H1 (cell line): ENCODE measurements around the gene MYADM. TPM values are rescaled to one million over a fixed set of nuclear protein-coding genes. Genes with fewer than 3 reads are reported as not detected.

ENCODE experiments used
- GABPA ChIP-seq: IDR thresholded peaks from 2 replicates; pipeline ENCODE4 v1.6.1; 2011; ENCODE audit warnings: mild to moderate bottlenecking, low read length, moderate library complexity, borderline replicate concordance; ENCODE audit not compliant: insufficient read depth
- NRF1 ChIP-seq: IDR thresholded peaks from 2 replicates; pipeline ENCODE4 v1.6.1; 2011; ENCODE audit warnings: mild to moderate bottlenecking, low read depth, low read length, improper control_type of control experiment
- PHF8 ChIP-seq: fragments of 200-600 bp; sonication (generic); conservative IDR thresholded peaks from 2 replicates; pipeline ENCODE4 v1.7.1; 2012; ENCODE audit warnings: low read depth, mild to moderate bottlenecking, inconsistent platforms, low read length, moderate library complexity
- RXRA ChIP-seq: IDR thresholded peaks from 2 replicates; pipeline ENCODE4 v1.6.1; 2011; ENCODE audit warnings: low read depth, mild to moderate bottlenecking, low read length, moderate library complexity; ENCODE audit not compliant: insufficient read depth
- SP1 ChIP-seq: IDR thresholded peaks from 2 replicates; pipeline ENCODE4 v1.6.1; 2011; ENCODE audit warnings: low read depth, low read length
- SP2 ChIP-seq: IDR thresholded peaks from 2 replicates; pipeline ENCODE4 v1.6.1; 2012; ENCODE audit warnings: mild to moderate bottlenecking, low read length, inconsistent platforms
- TEAD4 ChIP-seq: IDR thresholded peaks from 2 replicates; pipeline ENCODE4 v1.6.1; 2012; ENCODE audit warnings: low read depth, low read length, inconsistent platforms, mixed read lengths
- YY1 ChIP-seq: IDR thresholded peaks from 2 replicates; pipeline ENCODE4 v1.6.1; 2011; ENCODE audit warnings: low read depth, mild to moderate bottlenecking, low read length
- polyA plus RNA-seq, 7 experiments: library from polyadenylated mRNA; depleted of rRNA in 3 of 7; stranded (reverse) in 5 of 7; unstranded in 2 of 7; fragments of >200 nt in 5 of 7; fragments of 200-250 nt in 2 of 7; gene quantifications; 1 replicate in 5 of 7; 2 replicates in 1 of 7; 4 replicates in 1 of 7; pipeline versions ENCODE4 v1.2.1 to v1.2.3, GENCODE V29; 2011 to 2013; ENCODE audit warnings: missing spikeins in 2 of 7, mixed read lengths in 2 of 7
- total RNA-seq: library from RNA; stranded (reverse); fragmentation: NEBNext Ultra II Directional; extraction: Animal tissue kit (Norgen Biotek cat#: 25700); gene quantifications from 2 replicates; pipeline ENCODE4 v1.2.1, GENCODE V29; 2021
- TF ChIP-seq, protein P1 (sequence below): fragments of 300-600 bp; sonication (generic); IDR thresholded peaks from 2 replicates; pipeline ENCODE4 v1.7.1; 2012; ENCODE audit warnings: low read length, moderate library complexity, mild to moderate bottlenecking, inconsistent platforms; ENCODE audit not compliant: insufficient replicate concordance

Gene MYADM
- total and polyA plus RNA-seq, 2 of the 8 experiments (the other 6 are each of a cell fraction or from before 2014, with no cell fraction given): 70.1 to 74.2 TPM

DNA sequence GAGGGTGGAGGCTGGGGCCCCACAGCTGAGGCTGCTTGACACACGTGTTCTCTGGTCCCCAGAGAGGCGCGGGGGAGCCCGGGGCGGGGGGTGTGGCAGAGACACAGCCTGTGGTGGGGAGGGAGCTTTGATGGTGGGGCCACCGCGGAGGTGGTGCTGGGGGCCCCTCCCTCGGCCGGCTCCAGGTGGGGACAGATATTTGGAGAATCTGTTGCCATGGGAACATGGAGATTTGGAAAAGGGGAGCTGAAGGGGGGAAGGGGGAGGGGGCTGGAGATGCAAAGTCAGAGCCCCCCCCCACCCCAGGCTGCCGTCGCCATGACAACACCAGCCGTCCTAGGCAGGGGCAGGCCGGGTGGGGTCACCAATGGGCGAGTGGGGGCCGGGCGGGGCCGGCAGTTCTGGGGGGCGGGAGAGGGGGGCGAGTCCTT lies 15.6 kb downstream of the MYADM start (continued):
- TF ChIP-seq, protein P1, sequence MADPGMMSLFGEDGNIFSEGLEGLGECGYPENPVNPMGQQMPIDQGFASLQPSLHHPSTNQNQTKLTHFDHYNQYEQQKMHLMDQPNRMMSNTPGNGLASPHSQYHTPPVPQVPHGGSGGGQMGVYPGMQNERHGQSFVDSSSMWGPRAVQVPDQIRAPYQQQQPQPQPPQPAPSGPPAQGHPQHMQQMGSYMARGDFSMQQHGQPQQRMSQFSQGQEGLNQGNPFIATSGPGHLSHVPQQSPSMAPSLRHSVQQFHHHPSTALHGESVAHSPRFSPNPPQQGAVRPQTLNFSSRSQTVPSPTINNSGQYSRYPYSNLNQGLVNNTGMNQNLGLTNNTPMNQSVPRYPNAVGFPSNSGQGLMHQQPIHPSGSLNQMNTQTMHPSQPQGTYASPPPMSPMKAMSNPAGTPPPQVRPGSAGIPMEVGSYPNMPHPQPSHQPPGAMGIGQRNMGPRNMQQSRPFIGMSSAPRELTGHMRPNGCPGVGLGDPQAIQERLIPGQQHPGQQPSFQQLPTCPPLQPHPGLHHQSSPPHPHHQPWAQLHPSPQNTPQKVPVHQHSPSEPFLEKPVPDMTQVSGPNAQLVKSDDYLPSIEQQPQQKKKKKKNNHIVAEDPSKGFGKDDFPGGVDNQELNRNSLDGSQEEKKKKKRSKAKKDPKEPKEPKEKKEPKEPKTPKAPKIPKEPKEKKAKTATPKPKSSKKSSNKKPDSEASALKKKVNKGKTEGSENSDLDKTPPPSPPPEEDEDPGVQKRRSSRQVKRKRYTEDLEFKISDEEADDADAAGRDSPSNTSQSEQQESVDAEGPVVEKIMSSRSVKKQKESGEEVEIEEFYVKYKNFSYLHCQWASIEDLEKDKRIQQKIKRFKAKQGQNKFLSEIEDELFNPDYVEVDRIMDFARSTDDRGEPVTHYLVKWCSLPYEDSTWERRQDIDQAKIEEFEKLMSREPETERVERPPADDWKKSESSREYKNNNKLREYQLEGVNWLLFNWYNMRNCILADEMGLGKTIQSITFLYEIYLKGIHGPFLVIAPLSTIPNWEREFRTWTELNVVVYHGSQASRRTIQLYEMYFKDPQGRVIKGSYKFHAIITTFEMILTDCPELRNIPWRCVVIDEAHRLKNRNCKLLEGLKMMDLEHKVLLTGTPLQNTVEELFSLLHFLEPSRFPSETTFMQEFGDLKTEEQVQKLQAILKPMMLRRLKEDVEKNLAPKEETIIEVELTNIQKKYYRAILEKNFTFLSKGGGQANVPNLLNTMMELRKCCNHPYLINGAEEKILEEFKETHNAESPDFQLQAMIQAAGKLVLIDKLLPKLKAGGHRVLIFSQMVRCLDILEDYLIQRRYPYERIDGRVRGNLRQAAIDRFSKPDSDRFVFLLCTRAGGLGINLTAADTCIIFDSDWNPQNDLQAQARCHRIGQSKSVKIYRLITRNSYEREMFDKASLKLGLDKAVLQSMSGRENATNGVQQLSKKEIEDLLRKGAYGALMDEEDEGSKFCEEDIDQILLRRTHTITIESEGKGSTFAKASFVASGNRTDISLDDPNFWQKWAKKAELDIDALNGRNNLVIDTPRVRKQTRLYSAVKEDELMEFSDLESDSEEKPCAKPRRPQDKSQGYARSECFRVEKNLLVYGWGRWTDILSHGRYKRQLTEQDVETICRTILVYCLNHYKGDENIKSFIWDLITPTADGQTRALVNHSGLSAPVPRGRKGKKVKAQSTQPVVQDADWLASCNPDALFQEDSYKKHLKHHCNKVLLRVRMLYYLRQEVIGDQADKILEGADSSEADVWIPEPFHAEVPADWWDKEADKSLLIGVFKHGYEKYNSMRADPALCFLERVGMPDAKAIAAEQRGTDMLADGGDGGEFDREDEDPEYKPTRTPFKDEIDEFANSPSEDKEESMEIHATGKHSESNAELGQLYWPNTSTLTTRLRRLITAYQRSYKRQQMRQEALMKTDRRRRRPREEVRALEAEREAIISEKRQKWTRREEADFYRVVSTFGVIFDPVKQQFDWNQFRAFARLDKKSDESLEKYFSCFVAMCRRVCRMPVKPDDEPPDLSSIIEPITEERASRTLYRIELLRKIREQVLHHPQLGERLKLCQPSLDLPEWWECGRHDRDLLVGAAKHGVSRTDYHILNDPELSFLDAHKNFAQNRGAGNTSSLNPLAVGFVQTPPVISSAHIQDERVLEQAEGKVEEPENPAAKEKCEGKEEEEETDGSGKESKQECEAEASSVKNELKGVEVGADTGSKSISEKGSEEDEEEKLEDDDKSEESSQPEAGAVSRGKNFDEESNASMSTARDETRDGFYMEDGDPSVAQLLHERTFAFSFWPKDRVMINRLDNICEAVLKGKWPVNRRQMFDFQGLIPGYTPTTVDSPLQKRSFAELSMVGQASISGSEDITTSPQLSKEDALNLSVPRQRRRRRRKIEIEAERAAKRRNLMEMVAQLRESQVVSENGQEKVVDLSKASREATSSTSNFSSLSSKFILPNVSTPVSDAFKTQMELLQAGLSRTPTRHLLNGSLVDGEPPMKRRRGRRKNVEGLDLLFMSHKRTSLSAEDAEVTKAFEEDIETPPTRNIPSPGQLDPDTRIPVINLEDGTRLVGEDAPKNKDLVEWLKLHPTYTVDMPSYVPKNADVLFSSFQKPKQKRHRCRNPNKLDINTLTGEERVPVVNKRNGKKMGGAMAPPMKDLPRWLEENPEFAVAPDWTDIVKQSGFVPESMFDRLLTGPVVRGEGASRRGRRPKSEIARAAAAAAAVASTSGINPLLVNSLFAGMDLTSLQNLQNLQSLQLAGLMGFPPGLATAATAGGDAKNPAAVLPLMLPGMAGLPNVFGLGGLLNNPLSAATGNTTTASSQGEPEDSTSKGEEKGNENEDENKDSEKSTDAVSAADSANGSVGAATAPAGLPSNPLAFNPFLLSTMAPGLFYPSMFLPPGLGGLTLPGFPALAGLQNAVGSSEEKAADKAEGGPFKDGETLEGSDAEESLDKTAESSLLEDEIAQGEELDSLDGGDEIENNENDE: no peak
- TF ChIP-seq TEAD4 (no peak), PHF8 (no peak), YY1 (no peak), SP2 (no peak), SP1 (no peak), NRF1 (no peak), RXRA (no peak), GABPA (no peak)
- TF ChIP-seq, all 59 proteins: peak for 0
